Measurements from ENCODE around the gene MYD88. TPM values are rescaled to one million over a fixed set of nuclear protein-coding genes. Genes with fewer than 3 reads are reported as not detected.

The MYD88 gene
- total RNA-seq, 1 donor from 2014 or later, result 22.4 TPM

- no peak for TF ChIP-seq CTCF (IDR thresholded peaks at IDR 0.05)
- H3K27ac Mint-ChIP-seq (ENCODE audit: unreplicated experiment), result peak overlapping the region; percentile 78
- H3K36me3 Mint-ChIP-seq (ENCODE audit: low read depth), result peaks cover 13% of the 10 kb centered on the region
- no peaks in the 10 kb centered on the region for H3K27me3 Mint-ChIP-seq (ENCODE audit: low read depth)
- H3K4me1 Mint-ChIP-seq (ENCODE audit: low read depth), result peaks cover 40% of the 10 kb centered on the region
- H3K9me3 Mint-ChIP-seq (ENCODE audit: low read depth), result no peaks in the 10 kb centered on the region
- peak overlapping the region; percentile 96 for H3K4me3 Mint-ChIP-seq (ENCODE audit: unreplicated experiment)
- DNase-seq (ENCODE audit: low spot score), result no peak
Measured at GRCh38 chr3:38136393-38136776, 2.1 kb upstream of the MYD88 start.

GRCh38 chr3:38136777-38137614 is 1.5 kb upstream of the MYD88 start, which contains the start of gene ACAA1:
TSS of gene ACAA1 (minus strand) at chr3:38137127. CDS start at chr3:38137035, 92 bp downstream.
- peak within 1 kb of the TSS; percentile 96 for H3K4me3 Mint-ChIP-seq (ENCODE audit: unreplicated experiment)
- peaks cover 13% of the 10 kb centered on the region for H3K36me3 Mint-ChIP-seq (ENCODE audit: low read depth)
- peak within 1 kb of the TSS; percentile 95 for H3K27ac Mint-ChIP-seq (ENCODE audit: unreplicated experiment)
- DNase-seq (ENCODE audit: low spot score), result peak; percentile 100
- peak; percentile 42 for TF ChIP-seq CTCF (IDR thresholded peaks at IDR 0.05)
- no peaks in the 10 kb centered on the region for H3K9me3 Mint-ChIP-seq (ENCODE audit: low read depth)
- no peaks in the 10 kb centered on the region for H3K27me3 Mint-ChIP-seq (ENCODE audit: low read depth)
- peaks cover 40% of the 10 kb centered on the region for H3K4me1 Mint-ChIP-seq (ENCODE audit: low read depth)

- DNase-seq (ENCODE audit: low spot score), result no peak
- Mint-ChIP-seq H3K9me3 (ENCODE audit: low read depth) (no peaks in the 10 kb centered on the region), H3K27ac (ENCODE audit: unreplicated experiment) (peak overlapping the region; percentile 95), H3K4me3 (ENCODE audit: unreplicated experiment) (peak overlapping the region; percentile 96), H3K36me3 (ENCODE audit: low read depth) (peaks cover 14% of the 10 kb centered on the region), H3K27me3 (ENCODE audit: low read depth) (no peaks in the 10 kb centered on the region), H3K4me1 (ENCODE audit: low read depth) (peaks cover 40% of the 10 kb centered on the region)
- no peak for TF ChIP-seq CTCF (IDR thresholded peaks at IDR 0.05)
Measured at GRCh38 chr3:38137615-38138348, 679 bp upstream of the MYD88 start.

- peaks cover 40% of the 10 kb centered on the region for H3K4me1 Mint-ChIP-seq (ENCODE audit: low read depth)
- DNase-seq (ENCODE audit: low spot score), result no peak
- peaks cover 10% of the 10 kb centered on the region for H3K36me3 Mint-ChIP-seq (ENCODE audit: low read depth)
- H3K4me3 Mint-ChIP-seq (ENCODE audit: unreplicated experiment), result peak overlapping the region; percentile 96
- no peak overlapping the region for H3K27ac Mint-ChIP-seq (ENCODE audit: unreplicated experiment)
- no peaks in the 10 kb centered on the region for H3K27me3 Mint-ChIP-seq (ENCODE audit: low read depth)
- no peaks in the 10 kb centered on the region for H3K9me3 Mint-ChIP-seq (ENCODE audit: low read depth)
- TF ChIP-seq CTCF (IDR thresholded peaks at IDR 0.05), result no peak
Measured at GRCh38 chr3:38139191-38139590, 730 bp downstream of the MYD88 start.

GRCh38 chr3:38139652-38140051 is 1.2 kb downstream of the MYD88 start:
- peaks cover 35% of the 10 kb centered on the region for H3K4me1 Mint-ChIP-seq (ENCODE audit: low read depth)
- H3K36me3 Mint-ChIP-seq (ENCODE audit: low read depth), result peaks cover 8% of the 10 kb centered on the region
- H3K9me3 Mint-ChIP-seq (ENCODE audit: low read depth), result no peaks in the 10 kb centered on the region
- H3K27ac Mint-ChIP-seq (ENCODE audit: unreplicated experiment), result no peak overlapping the region
- peak overlapping the region; percentile 96 for H3K4me3 Mint-ChIP-seq (ENCODE audit: unreplicated experiment)
- H3K27me3 Mint-ChIP-seq (ENCODE audit: low read depth), result no peaks in the 10 kb centered on the region
- TF ChIP-seq CTCF (IDR thresholded peaks at IDR 0.05), result no peak
- no peak for DNase-seq (ENCODE audit: low spot score)

All from chondrocyte (in vitro differentiated cells).